Fibroblast of lung (primary cell): ENCODE results near the gene TNKS1BP1.

Experiments
- EZH2 ChIP-seq: IDR thresholded peaks from 2 replicates; pipeline ENCODE4 v1.5.1; 2012; ENCODE audit warnings: low read length, control low read depth, mild to moderate bottlenecking; ENCODE audit errors: missing control alignments
- TF ChIP-seq, protein P1 (sequence below), 2 donors: IDR thresholded peaks in 1 of 2; conservative IDR thresholded peaks in 1 of 2; 1 replicate in 1 of 2; 2 replicates in 1 of 2; pipeline ENCODE4 v1.5.1; 2011 to 2012; ENCODE audit warnings: low read length in 2 of 2, control low read depth in 1 of 2, inconsistent platforms in 1 of 2, low read depth in 1 of 2, mild to moderate bottlenecking in 1 of 2

DNA sequence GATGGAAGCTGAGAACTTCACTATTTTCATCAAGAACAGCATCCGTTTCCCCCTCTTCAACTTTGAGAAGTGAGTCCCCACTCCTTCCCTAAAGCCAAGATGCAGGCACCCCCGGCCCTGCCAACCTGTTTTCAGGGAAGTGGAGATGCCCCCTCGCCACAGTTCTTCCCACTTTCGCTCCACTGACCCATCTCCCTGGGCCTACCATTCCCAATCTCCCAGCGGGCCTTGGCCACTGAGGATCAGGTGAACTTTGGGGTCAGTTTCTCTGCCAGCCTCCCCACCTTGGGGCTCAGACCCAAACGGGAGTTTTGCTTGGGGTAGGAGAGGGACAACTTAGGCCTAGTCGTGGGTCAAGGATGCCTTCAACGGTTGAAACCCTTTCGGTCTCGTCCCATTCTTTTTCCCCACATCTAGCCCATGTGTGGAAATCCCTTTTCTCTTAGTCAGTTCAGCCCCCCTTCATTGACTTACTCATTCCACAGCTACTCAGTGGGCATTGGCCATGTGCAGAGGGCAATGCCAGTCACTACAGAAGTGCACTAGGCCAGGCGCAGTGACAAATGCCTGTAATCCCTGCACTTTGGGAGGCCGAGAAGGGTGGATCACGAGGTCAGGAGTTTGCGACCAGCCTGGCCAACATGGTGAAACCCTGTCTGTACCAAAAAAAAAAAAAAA is 24.0 kb upstream of the TNKS1BP1 start:
- TF ChIP-seq, protein P1, sequence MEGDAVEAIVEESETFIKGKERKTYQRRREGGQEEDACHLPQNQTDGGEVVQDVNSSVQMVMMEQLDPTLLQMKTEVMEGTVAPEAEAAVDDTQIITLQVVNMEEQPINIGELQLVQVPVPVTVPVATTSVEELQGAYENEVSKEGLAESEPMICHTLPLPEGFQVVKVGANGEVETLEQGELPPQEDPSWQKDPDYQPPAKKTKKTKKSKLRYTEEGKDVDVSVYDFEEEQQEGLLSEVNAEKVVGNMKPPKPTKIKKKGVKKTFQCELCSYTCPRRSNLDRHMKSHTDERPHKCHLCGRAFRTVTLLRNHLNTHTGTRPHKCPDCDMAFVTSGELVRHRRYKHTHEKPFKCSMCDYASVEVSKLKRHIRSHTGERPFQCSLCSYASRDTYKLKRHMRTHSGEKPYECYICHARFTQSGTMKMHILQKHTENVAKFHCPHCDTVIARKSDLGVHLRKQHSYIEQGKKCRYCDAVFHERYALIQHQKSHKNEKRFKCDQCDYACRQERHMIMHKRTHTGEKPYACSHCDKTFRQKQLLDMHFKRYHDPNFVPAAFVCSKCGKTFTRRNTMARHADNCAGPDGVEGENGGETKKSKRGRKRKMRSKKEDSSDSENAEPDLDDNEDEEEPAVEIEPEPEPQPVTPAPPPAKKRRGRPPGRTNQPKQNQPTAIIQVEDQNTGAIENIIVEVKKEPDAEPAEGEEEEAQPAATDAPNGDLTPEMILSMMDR (conservative IDR thresholded peaks at IDR 0.05 in 1 of 2, IDR thresholded peaks at IDR 0.05 in 1 of 2; ENCODE audit: low read depth in 1 of 2, low read length in 2 of 2) = no peak
- TF ChIP-seq EZH2 = no peak
